Spleen (tissue), 7 donors: ENCODE data around the gene CHMP4B.

Source experiments
- POLR2A ChIP-seq, 3 donors: fragments of 450-650 bp; IDR thresholded peaks; one replicate each; pipeline ENCODE4 v1.5.1; 2017; ENCODE audit warnings: antibody characterized with exemption in 3 of 3, mild to moderate bottlenecking in 1 of 3
- POLR2AphosphoS5 ChIP-seq, 3 donors: sonication (generic); formaldehyde crosslinking; IDR thresholded peaks; one replicate each; pipeline ENCODE4 v1.5.1; 2017; ENCODE audit warnings: antibody characterized with exemption in 3 of 3
- TF ChIP-seq, protein P1 (sequence below), 11 experiments: fragments of 200-600 bp in 7 of 11; fragments of 450-650 bp in 4 of 11; sonication (generic) in 4 of 11; IDR thresholded peaks in 8 of 11; conservative IDR thresholded peaks in 3 of 11; 1 replicate in 7 of 11; 2 replicates in 4 of 11; pipeline versions ENCODE4 v1.4.0 to v1.8.0; 2016 to 2021; ENCODE audit warnings: antibody characterized with exemption in 11 of 11, inconsistent platforms in 4 of 11, mild to moderate bottlenecking in 1 of 11
- donor health status: DM: no; HTN: no; CAD: no; lungs with moderate emphysema.
- donor health status: DM: no; HTN: no; CAD: no.
- donor health status: DM: no; HTN: no; CAD: no.

- TF ChIP-seq, protein P1, sequence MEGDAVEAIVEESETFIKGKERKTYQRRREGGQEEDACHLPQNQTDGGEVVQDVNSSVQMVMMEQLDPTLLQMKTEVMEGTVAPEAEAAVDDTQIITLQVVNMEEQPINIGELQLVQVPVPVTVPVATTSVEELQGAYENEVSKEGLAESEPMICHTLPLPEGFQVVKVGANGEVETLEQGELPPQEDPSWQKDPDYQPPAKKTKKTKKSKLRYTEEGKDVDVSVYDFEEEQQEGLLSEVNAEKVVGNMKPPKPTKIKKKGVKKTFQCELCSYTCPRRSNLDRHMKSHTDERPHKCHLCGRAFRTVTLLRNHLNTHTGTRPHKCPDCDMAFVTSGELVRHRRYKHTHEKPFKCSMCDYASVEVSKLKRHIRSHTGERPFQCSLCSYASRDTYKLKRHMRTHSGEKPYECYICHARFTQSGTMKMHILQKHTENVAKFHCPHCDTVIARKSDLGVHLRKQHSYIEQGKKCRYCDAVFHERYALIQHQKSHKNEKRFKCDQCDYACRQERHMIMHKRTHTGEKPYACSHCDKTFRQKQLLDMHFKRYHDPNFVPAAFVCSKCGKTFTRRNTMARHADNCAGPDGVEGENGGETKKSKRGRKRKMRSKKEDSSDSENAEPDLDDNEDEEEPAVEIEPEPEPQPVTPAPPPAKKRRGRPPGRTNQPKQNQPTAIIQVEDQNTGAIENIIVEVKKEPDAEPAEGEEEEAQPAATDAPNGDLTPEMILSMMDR (IDR thresholded peaks at IDR 0.05 in 8 of 11, conservative IDR thresholded peaks at IDR 0.05 in 3 of 11): no peak
- TF ChIP-seq POLR2AphosphoS5 (IDR thresholded peaks at IDR 0.05) (no peak), POLR2A (IDR thresholded peaks at IDR 0.05) (no peak)
These were observed 49.4 kb upstream of the CHMP4B start for GRCh38 chr20:33761698-33762250.
